Middle frontal gyrus (tissue), 1 donor: ENCODE data around the gene NECAB3.
"Not testable (repeated sequence)": the region's sequence is repeated elsewhere in the genome, so short reads cannot be mapped to it uniquely, and the experiment has no call there.

Experiments used
- DNase-seq: peaks from one replicate; pipeline ENCODE4 v3.0.0-alpha.2; 2015; ENCODE audit warnings: low spot score; ENCODE audit errors: extremely low spot score

NECAB3 gene

DNA sequence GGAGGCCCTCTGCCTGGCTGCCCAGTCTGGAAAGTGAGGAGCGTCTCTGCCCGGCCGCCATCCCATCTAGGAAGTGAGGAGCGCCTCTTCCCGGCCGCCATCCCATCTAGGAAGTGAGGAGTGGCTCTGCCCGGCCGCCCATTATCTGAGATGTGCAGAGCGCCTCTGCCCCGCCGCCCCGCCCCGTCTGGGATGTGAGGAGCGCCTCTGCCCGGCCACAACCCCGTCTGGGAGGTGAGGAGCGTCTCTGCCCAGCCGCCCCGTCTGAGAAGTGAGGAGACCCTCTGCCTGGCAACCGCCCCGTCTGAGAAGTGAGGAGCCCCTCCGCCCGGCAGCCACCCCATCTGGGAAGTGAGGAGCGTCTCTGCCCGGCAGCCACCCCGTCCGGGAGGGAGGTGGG lies 24.7 kb upstream of the NECAB3 start:
- DNase-seq: not testable (repeated sequence)

GRCh38 chr20:33697129-33697528 lies 22.9 kb upstream of the NECAB3 start:
- peak; percentile 65 for DNase-seq

DNA sequence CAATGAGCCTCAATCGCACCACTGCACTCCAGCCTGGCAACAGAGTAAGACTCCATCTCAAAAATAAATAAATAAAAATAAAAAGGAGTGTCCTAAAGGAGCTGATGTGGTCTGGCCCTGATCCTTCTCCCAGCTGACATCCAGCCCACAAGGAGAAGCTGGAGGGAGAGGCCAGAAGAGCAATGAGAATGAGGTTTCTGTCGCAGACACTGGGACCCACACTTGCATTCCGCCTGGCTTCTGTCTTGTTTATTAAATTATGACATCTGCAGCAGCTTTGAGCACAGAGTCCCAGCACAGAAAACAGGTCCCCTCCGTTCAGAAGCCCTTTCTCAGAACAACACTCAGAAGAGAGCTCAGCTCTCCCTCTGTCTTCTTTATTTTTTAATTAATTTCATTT lies 22.2 kb upstream of the NECAB3 start:
- no peak for DNase-seq

GRCh38 chr20:33694639-33695012 lies 20.4 kb upstream of the NECAB3 start:
- no peak for DNase-seq

GRCh38 chr20:33693741-33694638 lies 19.8 kb upstream of the NECAB3 start:
- peak; percentile 53 for DNase-seq

- no peak for DNase-seq
Measured at GRCh38 chr20:33693289-33693688, 19.1 kb upstream of the NECAB3 start.

GRCh38 chr20:33689973-33690372 lies 15.7 kb upstream of the NECAB3 start:
- no peak for DNase-seq

- DNase-seq: no peak
Measured at GRCh38 chr20:33689493-33689892, 15.3 kb upstream of the NECAB3 start.

GRCh38 chr20:33688938-33689424 lies 14.8 kb upstream of the NECAB3 start:
- DNase-seq: no peak

- DNase-seq: no peak
Measured at GRCh38 chr20:33687993-33688937, 14.0 kb upstream of the NECAB3 start.

GRCh38 chr20:33687370-33687915 lies 13.2 kb upstream of the NECAB3 start:
- no peak for DNase-seq

GRCh38 chr20:33686984-33687366 lies 12.7 kb upstream of the NECAB3 start:
- no peak for DNase-seq

- DNase-seq: peak; percentile 93
Measured at GRCh38 chr20:33686100-33686983, 12.1 kb upstream of the NECAB3 start, which contains the start of gene E2F1. Gene E2F1, minus strand, starts transcription at chr20:33686385. Its CDS starts 121 bp downstream, at chr20:33686264.

- DNase-seq: no peak
Measured at GRCh38 chr20:33685328-33686099, 11.3 kb upstream of the NECAB3 start.

DNA sequence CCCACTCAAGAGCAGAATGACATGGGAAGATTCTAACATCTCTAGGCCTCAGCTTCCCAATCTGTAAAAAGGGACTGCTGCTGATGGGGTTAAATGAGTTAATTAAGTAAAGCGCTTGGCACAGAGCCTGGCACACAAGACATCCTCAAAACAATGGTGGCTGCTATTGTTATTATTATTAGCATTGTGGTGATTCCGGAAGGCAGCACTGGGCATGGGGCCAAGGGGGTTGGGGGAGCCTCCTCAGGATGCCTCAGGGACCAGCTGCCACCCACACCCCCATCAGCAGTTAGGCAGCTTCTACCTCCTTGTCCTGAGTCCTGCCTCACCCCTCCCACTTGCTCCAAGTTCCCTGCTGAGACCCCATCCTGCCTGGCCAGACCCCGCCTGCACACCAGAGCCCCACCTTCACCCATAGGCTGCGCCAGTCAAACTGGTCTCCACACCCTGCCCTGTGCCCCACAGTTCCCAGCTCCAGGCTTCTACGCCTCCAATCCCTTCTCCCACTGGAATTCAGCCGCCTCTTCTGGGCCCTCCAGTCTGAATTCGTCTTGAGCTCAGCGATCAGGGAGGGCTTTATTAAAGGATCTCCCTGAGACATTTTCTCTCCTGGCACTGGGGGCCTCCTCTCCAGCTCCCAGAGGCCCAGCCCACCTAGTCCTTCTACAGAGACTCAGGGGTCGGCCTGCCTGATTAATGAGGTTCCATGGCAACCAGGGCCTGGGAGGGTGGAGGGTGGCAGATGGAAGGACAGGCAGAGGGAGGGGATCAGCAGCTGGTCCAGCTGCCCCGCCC lies 10.5 kb upstream of the NECAB3 start:
- DNase-seq: no peak

- no peak for DNase-seq
Measured at GRCh38 chr20:33681728-33682353, 7.6 kb upstream of the NECAB3 start.

- DNase-seq: no peak
Measured at GRCh38 chr20:33681288-33681687, 7.1 kb upstream of the NECAB3 start.

DNA sequence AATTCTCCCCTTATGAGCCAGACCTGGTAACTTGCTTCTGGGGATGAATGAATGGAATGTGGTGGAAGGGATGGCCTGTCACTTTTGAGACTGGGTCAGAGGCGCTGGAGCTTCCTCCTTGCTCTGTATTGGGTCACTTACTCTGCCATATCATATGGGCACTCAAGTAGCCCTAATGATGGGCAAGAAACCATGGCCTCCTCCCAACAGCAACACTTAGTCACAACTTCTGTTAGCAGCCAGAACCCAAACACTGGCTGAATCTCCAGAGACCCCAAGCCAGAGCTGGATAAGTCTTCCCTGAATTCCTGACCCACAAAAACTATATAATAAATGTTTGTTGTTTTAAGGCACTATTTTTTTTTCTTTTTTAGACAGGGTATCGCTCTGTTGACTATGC lies 6.5 kb upstream of the NECAB3 start:
- no peak for DNase-seq
